ENCODE results near the gene TAS1R2.
"Not testable (repeated sequence)": the region's sequence is repeated elsewhere in the genome, so short reads cannot be mapped to it uniquely, and the experiment has no call there.

Gene TAS1R2

DNA sequence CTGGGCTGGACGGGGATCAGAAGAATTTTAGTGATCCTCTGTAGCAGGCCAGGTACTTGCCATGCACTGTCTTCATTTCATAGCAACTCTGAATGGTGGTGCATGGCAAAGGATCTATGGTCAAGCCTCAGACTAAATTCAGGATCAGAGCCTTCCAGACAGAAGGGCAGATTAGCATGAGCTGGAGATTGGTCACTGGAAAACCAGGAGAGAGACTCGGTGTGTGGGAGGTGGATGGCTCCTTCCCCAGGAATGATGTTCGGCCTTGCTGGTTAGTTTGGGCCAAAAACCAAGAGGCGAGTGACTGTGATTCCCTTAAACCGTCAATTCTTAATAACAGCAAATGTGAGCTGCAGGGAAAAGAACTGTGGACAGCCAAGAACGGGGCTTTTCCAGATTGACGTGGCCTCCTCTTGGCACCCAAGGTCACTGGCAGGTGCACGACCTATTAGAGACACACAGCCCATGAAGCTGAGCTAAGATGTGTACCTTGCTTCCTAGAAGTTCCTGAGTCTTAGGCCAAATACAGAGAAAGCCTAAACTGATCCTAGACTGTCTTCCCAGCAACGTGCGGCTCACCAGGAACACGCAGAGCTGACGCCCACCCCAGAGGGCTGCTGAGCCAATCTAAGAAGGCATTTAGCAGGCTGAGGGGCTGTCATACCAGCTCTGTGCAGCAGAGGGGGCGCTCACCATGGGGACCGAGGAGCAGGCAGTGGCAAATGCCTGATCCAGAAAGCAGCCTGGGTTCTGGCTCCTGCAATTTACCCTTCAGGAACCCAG, 24.4 kb upstream of the TAS1R2 start:
- DNase-seq: no peak

DNA sequence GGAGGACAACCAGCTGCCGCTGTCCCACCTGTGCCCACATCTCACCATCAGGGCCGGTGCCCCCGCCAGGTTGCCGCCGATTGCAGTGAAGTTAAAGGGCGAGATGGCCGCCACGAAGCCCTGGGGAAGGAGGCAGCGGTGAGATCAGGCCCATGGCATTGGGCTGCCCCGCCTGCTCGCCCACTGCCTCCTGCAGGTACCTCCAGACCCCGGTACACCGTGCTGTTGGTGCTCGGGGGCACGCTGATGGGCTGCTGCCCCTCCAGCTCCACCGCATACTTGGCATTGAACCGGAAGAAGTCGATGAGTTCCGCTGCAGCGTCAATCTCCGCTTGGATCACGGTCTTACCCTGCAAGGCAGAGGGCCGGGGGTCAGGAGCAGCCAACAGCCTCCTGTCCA, 23.6 kb upstream of the TAS1R2 start:
- no peak for DNase-seq

DNA sequence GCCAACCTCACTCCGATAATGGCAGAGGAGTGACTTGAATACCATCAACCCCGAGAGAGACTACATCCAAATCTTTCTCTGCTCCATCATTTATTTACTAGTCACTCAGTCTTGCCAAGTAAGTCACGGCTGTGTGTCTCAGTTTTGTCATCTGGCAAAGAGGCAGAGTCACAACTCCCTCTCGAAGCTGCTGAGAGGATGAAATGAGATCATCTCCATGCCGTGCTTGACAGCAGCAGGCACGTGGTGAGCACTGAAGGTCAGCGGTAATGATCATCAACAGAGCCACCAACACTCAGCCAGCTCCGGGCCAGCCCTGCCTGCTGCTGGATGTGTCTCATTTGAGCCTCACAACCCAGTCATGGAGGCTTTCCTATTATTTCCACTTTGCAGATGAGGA, 23.0 kb upstream of the TAS1R2 start:
- no peak for DNase-seq

DNA sequence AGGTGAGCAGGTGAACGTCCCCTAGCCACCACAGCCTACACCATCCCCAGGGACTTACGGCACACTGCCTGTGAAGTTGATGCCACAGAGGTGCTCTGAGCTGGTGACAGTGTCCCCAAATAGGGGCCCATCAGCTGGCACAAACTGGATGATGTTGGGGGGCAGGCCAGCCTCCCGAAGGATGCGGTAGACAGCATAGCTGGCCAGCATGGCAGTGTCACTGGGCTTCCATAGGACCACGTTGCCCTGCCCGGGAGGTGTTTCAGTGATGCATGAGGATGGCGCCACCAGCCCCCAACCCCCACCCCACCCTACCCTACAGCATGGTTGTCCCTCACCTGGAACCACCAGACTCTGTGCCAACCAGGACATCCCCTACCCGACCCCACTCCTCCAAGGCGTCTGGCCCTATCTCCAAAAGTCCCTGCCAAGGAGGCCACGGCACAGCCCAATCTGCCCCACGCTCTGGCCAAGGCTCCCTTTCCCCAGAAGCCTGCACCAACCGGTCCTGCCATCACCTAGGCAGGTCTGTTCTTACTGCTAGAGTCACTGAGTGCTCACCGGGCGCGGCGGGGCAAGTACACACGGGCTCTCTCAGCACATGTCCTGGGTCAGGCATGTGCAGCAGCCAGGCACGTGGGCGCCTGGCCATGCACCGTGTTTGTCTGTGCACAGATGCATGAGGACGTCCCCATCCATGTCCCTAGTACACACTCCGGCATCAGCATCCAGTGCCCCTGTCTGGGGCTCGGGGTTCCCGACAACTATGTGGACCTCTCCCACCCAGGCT, 22.4 kb upstream of the TAS1R2 start:
- no peak for DNase-seq

DNA sequence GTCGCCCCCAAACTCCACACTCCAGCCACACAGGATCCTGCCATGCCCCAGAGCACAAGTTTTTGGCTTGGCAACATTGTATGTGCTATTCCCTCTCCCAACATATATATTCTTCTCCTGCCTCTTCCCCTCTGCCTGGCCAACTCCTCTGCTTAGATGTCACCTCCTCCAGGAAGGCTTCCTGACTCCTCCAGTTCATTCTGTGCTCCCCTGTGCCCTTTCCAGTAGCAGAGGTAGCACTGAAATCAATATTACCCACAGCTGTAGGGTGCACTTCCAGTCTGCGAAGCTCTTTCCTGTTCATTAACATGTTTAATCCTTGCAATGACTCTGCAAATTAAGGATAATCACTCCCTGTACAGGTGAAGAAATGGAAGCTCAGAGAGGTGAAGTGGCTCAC, 21.7 kb upstream of the TAS1R2 start:
- no peak for DNase-seq

DNA sequence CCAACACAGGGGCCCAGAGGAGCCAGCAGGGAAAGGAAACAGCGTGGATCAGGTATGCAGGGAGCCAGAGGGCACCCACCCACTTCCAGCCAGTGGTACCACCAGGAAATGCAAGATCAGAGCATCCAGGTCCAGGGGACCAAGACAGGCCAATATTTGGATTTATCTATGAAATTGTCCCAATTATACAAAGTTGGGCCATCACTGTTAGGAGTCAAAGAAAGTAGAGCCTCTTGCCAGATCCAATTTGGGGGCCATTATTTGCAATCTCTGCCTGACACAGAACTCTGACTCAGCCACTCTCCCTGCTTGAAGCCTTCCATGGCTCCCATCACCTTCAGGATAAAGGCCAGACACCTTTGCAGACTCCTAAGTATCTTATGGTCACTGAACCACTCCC, 21.1 kb upstream of the TAS1R2 start:
- DNase-seq: no peak

DNA sequence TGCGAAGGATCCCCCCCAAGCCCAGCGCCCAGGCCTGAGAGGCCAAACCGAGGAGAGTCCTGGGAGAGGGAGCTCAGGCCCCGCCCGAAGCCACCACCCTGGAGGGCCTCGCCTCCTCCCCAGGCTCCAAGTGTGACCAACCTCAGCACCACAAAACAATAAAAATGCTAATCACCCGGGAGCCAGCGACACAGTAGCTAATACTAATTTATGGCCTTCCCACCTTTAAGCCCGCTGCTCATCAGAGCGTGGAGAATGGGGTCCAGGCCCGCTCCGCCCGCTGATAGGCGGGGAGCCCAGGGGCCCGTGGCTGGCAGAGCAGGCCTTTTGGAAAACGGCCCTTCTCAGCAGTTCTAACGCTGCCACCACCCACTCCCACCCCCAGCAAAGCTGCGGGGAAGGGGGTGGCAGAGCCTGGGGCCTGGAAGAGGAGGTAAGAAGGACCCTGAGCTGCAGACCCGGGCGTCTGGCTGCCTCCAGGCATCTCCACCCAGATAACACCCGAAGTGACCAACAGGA, 20.4 kb upstream of the TAS1R2 start:
- no peak for DNase-seq

DNA sequence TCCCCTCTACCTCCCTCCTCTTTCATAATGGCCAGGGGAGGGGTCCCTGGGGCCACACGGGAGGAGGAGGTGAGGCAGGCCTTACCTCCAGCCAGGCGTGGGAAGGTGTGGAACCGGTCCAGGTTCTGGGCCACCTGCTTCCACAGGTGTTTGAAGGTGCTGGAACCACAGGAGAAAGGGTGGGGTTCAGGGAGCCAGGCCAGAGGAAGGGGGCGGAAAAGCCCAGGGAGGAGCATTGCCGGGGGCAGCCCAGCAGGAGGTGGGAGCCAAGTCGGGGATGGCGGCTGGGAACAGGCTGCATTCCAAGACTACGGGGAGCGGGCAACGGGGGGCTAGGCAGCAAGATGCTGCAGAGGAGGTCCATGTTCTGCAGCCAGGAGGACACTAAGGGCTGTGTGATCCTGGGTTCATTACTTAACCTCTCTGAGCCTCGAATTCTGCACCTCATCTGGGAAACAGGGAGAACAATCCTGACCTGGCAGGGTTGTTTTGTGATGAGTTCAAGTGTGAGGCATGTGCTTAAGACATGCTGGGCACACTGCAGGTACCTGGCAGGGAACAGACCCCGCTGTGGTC, 19.8 kb upstream of the TAS1R2 start:
- DNase-seq: no peak

DNA sequence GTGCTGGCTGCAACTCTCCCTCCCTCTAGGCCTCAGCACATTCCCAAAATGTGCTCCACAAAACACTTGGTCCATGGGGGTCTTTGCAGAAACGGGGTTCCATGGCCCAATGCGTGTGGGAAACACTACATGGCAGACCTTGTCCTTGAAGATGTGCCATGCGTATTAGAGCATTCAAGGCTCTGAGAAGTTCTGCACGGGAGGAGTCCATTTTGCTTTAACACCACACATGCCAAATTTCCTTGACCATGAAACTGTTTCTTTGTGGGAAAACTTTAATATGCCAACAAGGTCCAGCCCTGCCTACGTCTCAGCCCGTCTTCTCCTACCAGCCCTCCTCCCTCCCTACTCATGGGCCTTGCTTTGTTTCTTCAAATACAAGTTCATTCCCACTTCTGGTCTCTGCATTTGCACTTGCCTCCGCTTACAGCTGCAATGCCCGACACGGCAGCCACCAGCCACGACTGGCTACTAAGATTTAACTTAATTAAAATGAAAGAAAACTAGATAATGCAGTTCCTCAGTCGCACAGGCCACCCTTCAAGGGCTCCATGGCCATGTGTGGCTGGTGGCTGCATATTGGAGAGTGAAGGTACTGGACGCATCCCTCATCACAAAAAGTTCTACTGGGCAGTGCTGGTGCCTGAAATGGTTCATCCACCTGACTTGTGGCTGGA, 19.2 kb upstream of the TAS1R2 start:
- DNase-seq: no peak

DNA sequence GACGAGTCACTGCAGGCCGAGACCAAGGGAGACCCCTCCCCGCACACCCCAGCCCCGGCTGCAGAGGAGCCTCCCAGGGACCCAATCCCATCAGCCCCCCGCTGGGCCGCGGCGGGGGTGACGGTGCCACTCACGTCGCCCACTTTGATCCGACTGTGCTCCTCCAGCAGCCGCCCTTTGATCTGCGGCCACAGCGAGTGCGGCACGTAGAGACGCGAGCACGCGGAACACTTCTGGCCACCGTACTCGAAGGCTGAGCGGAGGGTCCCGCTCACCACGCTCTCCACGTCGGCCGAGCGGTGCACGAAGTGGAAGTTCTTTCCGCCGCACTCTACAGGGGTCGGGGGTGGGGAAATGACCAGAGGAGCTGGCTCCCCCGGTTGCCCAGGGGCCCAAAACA, 17.8 kb upstream of the TAS1R2 start:
- DNase-seq: no peak

DNA sequence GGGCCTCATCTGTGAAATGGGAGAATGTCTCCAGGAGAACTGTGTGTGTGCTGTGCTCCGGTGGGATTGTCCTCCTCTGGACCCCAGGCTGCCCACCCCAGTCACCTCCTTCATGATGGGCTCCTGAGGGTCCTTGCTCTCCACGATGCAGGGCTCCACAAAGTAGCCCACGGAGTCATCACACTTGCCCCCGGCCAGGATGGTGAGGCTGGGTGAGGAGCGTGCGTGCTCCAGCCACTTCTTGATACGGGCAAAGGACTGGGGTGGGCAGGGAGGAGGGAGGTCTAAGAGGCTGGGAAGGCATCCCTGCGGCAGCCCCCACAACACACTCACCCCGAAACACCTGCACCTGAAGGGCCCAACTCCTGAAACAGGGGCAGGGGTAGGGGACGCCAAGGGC, 16.8 kb upstream of the TAS1R2 start:
- no peak for DNase-seq

DNA sequence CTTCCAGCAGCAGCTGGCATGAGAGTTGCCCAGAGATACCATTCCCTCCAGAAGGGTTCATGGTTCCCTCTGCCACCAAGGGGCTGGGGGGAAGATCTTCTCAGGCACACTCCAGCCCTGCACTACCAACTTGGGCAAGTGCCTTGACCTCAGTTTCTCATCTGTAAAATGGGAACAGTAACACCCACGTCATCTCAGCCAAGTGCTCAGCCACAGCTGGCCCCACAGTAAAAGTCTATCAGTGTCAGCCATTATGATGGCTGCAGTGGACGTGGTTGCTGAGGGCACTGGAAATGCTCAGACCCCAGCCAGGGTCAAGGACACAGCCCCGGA, 16.3 kb upstream of the TAS1R2 start:
- DNase-seq: no peak

DNA sequence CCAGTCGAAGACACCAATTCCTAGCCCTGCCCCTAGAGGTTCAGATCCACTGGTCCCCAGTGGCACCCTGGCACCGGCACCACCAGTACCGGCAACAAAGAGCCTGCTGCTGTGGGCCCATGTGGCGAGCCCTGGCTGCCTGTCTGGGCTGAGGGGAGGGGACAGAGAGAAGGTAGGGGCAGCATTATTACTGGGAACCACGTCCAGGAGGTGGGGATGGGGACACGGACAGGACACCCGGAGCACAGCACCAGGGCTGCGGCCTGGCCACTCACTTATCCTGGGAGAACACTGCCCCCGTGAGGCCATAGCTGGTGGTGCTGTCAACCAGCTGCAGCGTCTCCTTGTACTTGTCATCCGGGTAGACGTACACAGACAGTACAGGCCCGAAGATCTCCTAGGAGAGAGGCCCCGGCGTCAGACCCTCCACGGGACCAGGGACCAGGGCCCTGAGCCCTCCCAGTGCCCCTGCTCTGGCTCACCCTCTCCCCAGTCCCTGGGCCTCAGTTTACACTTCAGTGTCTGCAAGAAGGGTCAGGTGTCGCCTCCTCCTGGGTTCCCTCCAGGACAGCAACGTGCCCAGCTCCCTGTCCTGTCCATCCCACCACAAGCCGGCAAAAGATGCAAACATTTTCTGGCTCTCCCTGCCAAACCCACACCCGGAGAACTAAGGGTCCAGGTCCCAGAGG, 15.8 kb upstream of the TAS1R2 start:
- no peak for DNase-seq

DNA sequence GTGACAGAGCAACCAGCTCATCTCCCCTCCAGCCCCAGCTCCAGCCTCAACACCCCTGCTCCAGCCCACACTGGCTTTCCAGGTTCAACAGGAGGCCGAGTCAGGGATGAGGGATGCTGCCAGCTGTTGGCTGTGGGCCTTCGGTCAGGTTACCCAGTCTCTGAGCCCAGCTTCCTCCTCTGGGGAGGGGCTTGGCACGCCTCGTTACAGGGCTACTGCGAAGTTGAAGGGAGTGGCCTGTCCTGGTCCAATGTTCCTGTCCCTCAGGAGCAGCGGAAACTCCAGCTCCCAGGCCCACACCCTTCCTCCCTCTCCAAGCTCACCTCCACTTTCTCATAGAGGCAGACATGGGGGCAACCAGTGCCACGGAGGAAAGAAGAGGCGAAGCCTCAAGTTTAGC, 15.1 kb upstream of the TAS1R2 start:
- no peak for DNase-seq

DNA sequence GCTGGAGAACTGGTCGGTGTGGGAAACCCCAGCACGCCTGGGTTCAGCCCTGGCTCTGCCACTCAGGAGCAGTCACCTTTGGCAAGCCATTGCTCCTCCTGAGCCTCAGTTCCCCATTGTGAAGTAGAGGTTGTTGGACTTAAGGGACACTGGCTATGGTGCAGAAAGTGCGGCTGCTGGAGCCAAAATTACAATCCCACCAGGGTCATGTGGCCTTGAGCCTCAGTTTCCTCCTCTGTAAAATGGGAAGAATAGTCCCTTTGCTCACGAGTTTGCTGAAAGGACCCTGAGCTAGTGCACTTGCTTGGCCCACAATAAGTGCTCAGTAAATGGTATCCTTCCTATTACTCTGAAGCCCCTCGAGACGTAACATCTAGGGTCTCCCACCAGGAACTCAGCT, 14.6 kb upstream of the TAS1R2 start:
- no peak for DNase-seq

DNA sequence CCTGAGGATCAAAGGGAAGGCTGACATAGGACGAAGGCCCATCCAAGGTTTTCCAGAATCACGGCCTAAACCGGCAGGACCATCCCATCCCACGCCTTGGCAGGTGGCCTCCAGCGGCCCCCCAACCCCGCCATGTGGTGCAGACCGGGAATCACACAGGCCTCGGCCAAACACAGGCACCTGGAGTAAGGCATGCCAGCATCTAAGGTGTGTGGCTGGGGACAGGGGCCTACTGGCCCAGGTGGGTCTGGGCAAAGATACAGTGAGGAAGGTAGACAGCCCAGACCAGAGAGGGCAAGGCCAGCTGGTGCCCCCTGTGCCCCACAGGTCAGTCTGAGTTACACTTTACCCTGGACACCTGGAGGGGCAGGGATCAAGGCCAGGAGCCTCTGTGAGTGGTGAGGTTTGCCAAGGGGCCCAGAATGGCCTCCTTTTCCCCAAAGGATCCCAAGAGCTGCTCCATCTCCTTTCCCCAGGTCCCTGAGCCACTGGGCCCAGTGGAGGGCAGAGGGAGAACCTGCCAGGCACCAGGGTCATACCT, 12.7 kb upstream of the TAS1R2 start:
- no peak for DNase-seq

DNA sequence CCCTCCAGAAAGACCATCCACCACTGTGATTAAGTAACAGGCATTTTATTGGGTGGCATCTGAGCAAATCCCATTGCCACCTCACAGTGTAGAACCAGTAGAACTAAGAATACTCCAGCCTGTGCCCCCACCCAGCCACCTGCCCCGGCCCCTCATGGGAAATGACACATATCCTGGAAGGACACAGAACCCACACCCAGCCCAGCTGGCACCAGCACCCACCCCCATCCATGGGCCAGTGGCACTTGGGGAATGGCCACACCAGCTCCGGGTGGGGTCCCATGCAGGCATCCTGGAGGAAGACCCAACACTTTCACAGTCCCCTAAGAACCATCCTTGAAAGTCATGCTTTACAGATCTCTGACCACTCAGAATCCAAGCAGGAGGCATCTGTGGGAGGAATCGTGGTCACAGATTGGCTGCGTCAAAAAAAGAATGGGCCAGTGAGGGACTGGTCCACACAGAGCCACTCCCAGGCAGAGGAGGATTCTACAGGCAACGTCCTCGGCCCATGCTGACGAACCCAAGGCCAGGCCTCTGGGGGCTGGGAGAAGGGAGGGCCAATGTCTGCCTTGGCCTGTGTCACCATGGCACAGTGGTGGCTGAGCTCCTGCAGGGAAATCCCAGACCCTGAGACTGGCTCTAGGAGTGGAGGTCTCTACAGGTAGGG, 12.1 kb upstream of the TAS1R2 start:
- DNase-seq: no peak

DNA sequence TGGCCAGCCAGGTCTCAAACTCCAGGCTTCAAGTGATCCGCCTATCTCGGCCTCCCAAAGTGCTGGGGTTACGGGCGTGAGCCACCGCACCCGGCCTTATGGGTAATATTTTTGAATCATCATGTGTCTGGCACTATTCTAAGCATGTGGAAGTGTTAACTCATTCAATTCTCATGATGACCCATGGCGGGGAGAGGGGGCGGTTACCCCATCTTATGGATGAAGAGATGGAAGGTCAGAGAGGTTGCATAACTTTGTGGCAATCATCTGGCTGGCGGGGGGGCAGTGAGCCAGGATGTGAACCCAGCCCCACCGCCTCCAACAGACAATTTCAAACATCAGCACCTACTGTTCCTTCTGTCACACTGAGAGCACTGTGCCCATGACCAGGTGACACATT, 11.5 kb upstream of the TAS1R2 start:
- no peak for DNase-seq

DNA sequence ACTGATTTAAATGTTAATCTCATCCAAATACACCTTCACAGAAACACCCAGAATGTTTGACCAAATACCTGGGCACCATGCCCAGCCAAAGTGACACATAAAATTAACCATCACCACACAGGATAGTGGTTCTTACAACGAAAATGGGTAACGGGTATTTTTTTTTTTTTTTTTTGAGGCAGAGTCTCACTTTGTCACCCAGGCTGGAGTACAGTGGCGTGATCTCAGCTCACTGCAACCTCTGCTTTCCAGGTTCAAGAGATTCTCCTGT, 11.1 kb upstream of the TAS1R2 start:
- not testable (repeated sequence) for DNase-seq

DNA sequence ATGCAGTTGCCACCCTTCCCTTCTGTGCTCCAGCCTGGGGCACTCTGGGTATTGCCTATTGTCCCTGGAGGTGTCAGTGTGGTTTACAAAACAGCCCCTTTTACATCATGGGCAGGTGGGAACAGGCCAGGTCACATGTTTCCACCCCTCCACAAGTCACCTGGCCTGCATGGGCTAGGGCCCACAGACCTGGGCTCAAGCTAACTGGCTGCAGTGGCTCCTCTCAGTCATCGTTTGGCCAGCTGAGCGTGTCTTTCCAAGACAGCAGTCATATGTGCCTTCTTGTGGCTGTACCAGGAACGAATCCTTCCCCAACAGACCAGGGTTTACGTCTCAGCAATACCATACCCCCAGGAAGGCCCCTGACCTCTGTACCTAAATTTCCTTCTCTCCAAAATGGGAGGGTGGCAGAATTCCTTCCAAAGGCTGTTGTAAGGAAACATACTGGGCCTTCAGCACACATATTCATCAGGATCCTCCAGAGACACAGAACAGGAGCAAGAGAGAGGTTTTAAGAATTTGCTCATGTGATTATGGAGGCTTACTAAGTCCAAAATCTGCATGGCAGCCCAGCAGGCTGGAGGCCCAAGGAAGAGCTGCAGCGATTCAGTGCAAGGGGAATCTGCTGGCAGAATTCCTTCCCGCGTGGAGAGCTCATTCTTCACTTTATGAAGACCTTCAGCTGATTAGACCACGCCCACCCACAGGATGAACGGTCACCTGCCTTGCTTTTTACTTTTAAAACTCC, 10.6 kb upstream of the TAS1R2 start:
- DNase-seq: no peak

DNA sequence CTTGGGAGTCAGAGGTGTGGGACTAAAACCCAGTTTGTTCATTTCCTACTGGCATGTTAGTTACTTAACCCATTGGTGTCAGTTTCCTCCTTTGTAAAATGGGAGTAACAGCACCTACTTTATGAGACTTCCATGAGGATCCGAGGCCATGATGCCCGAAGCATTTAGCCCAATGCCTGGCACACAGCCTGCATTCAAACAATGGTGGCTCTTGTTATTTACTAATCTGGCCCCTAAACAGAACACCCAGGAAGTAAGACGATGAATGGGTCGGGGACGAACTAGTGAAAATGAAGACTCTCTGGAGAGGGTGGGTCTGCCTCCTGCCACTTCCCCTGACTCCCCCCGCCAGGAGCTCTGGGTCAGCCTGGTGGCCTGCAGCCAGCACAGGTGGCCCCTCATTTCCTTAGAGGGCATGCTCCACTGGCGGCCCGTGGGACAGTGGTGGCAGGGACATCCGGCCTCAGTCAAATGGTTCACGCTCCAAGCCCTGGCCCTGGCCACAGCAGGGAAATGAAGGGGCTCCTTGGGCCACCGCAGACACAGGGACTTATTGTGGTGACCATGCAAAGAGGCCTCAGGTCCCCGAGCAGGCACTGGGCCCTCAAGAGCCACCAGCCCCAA, 9.5 kb upstream of the TAS1R2 start:
- DNase-seq: no peak

Data from NCI-H187 treated with DMSO at 0.1 percent for 48 hours (cell line).